Measurements from ENCODE around the gene ACOX1. TPM values are rescaled to one million over a fixed set of nuclear protein-coding genes. Genes with fewer than 3 reads are reported as not detected.

The ACOX1 gene
- total and polyA plus RNA-seq, 2 experiments from 2014 or later = 36.0 to 93.6 TPM

GRCh38 chr17:76022285-76022684, 43.3 kb upstream of the ACOX1 start:
- Histone ChIP-seq H3K27ac (no peak overlapping the region), H3K36me3 (replicated peaks; ENCODE audit: insufficient read depth, low read depth) (no peaks in the 10 kb centered on the region), H3K27me3 (no peaks in the 10 kb centered on the region), H3K4me2 (no peak overlapping the region), H3K79me2 (no peaks in the 10 kb centered on the region), H2AFZ (no peak overlapping the region), H3K4me1 (ENCODE audit: insufficient read depth) (no peaks in the 10 kb centered on the region), H3K9me2 (replicated peaks; ENCODE audit: insufficient read depth) (no peaks in the 10 kb centered on the region), H4K20me1 (ENCODE audit: insufficient read depth, poor library complexity, severe bottlenecking) (no peaks in the 10 kb centered on the region), H3K9me3 (ENCODE audit: low read depth) (no peaks in the 10 kb centered on the region), H3K4me3 (no peak overlapping the region)
- TF ChIP-seq EZH2phosphoT487 (IDR thresholded peaks at IDR 0.05; ENCODE audit: low read depth, severe bottlenecking, unreplicated experiment) (no peak), EZH2 (IDR thresholded peaks at IDR 0.05; ENCODE audit: borderline replicate concordance) (no peak), CTCF (IDR thresholded peaks at IDR 0.05; ENCODE audit: poor library complexity) (no peak)
- DNase-seq (ENCODE audit: low spot score) = no peak
- 87% methylated on average over 24 of the region's 24 CpGs for WGBS (ENCODE audit: low lambda C conversion rate, missing lambda C conversion rate)

GRCh38 chr17:76019833-76020467, 41.0 kb upstream of the ACOX1 start:
- Histone ChIP-seq H3K4me2 (no peak overlapping the region), H3K27ac (no peak overlapping the region), H3K4me1 (ENCODE audit: insufficient read depth) (no peaks in the 10 kb centered on the region), H3K79me2 (no peaks in the 10 kb centered on the region), H3K9me2 (replicated peaks; ENCODE audit: insufficient read depth) (no peaks in the 10 kb centered on the region), H2AFZ (no peak overlapping the region), H3K9me3 (ENCODE audit: low read depth) (no peaks in the 10 kb centered on the region), H3K4me3 (no peak overlapping the region), H4K20me1 (ENCODE audit: insufficient read depth, poor library complexity, severe bottlenecking) (no peaks in the 10 kb centered on the region), H3K27me3 (no peaks in the 10 kb centered on the region), H3K36me3 (replicated peaks; ENCODE audit: insufficient read depth, low read depth) (no peaks in the 10 kb centered on the region)
- TF ChIP-seq EZH2 (IDR thresholded peaks at IDR 0.05; ENCODE audit: borderline replicate concordance) = no peak
- TF ChIP-seq CTCF (IDR thresholded peaks at IDR 0.05; ENCODE audit: poor library complexity) = no peak
- no peak for TF ChIP-seq EZH2phosphoT487 (IDR thresholded peaks at IDR 0.05; ENCODE audit: low read depth, severe bottlenecking, unreplicated experiment)
- WGBS (ENCODE audit: low lambda C conversion rate, missing lambda C conversion rate) = 63% methylated on average over 6 of the region's 6 CpGs
- no peak for DNase-seq (ENCODE audit: low spot score)

GRCh38 chr17:76018801-76019200, 39.8 kb upstream of the ACOX1 start:
- H3K27me3 ChIP-seq = no peaks in the 10 kb centered on the region
- no peaks in the 10 kb centered on the region for H3K79me2 ChIP-seq
- H4K20me1 ChIP-seq (ENCODE audit: insufficient read depth, poor library complexity, severe bottlenecking) = no peaks in the 10 kb centered on the region
- H3K27ac ChIP-seq = no peak overlapping the region
- no peaks in the 10 kb centered on the region for H3K36me3 ChIP-seq (replicated peaks; ENCODE audit: insufficient read depth, low read depth)
- no peak for DNase-seq (ENCODE audit: low spot score)
- H3K9me2 ChIP-seq (replicated peaks; ENCODE audit: insufficient read depth) = no peaks in the 10 kb centered on the region
- no peaks in the 10 kb centered on the region for H3K9me3 ChIP-seq (ENCODE audit: low read depth)
- no peak for TF ChIP-seq EZH2phosphoT487 (IDR thresholded peaks at IDR 0.05; ENCODE audit: low read depth, severe bottlenecking, unreplicated experiment)
- TF ChIP-seq CTCF (IDR thresholded peaks at IDR 0.05; ENCODE audit: poor library complexity) = no peak
- no peak for TF ChIP-seq EZH2 (IDR thresholded peaks at IDR 0.05; ENCODE audit: borderline replicate concordance)
- peaks cover 3% of the 10 kb centered on the region for H3K4me1 ChIP-seq (ENCODE audit: insufficient read depth)
- H3K4me3 ChIP-seq = no peak overlapping the region
- 91% methylated on average over 12 of the region's 13 CpGs for WGBS (ENCODE audit: low lambda C conversion rate, missing lambda C conversion rate)
- H2AFZ ChIP-seq = no peak overlapping the region
- H3K4me2 ChIP-seq = no peak overlapping the region

All from hepatocyte (in vitro differentiated cells).